ENCODE results near the gene PLA2G4B. TPM values are rescaled to one million over a fixed set of nuclear protein-coding genes. Genes with fewer than 3 reads are reported as not detected.
"Not testable (repeated sequence)": the region's sequence is repeated elsewhere in the genome, so short reads cannot be mapped to it uniquely, and the experiment has no call there.

Gene PLA2G4B
- total RNA-seq, 5 donors from 2014 or later (not counting 1 experiment from before 2014, with no cell fraction given): 32.0 to 55.8 (median 44.9) TPM

DNA sequence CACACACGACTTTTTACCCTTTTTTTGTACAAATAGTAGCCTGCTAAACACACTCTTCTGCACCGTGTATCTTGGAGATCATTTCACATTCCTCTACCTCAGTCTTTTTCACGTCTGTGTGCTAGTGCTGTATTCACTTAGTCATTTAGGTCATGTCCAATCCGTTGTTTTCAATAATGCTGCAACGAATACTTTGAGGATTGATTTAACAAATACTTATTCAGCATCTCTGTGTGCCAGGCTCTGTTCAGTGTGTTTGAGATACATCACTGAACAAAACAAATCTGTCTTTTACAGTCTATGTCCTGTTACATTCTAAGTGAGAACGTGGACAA lies 9.9 kb upstream of the PLA2G4B start:
- no peaks in the 10 kb centered on the region for H3K9me3 Mint-ChIP-seq
- peak overlapping the region; percentile 91 to 97 (median 95) for H3K4me3 Mint-ChIP-seq
- H3K9me3 ChIP-seq: no peaks in the 10 kb centered on the region
- ATAC-seq (replicated peaks in 1 of 4): no peak
- peaks cover 20 to 55% of the 10 kb centered on the region in 2 experiments for H3K4me1 ChIP-seq (ENCODE audit: control insufficient read depth in 1 of 2, extremely low read depth in 1 of 2, insufficient read depth in 2 of 2, low read length in 2 of 2)
- H3K27ac Mint-ChIP-seq: peak overlapping the region; percentile 86 to 91
- peak overlapping the region; percentile 85 to 91 for H3K4me3 ChIP-seq (ENCODE audit: control insufficient read depth in 1 of 2, extremely low read depth in 1 of 2, low read length in 1 of 2)
- H3K27me3 Mint-ChIP-seq: no peaks in the 10 kb centered on the region
- H3K27ac ChIP-seq (ENCODE audit: low read length): no peak overlapping the region
- H3K36me3 ChIP-seq (ENCODE audit: control insufficient read depth in 2 of 2, extremely low read depth in 1 of 2, insufficient read depth in 1 of 2, low read length in 1 of 2): peaks cover 3 to 11% of the 10 kb centered on the region in 2 donors
- 17% methylated on average over 4 of the region's 6 CpGs for WGBS (ENCODE audit: insufficient coverage)
- ChIA-PET POLR2A (no interaction called here), CTCF (interaction anchor here in 1 of 2 donors (0.9 to 2.1 kb wide), 2 partner anchors 55 to 141 kb away, joined by 3 to 17 read pairs; partner anchors contain the start of gene MAPKBP1)
- no peaks in the 10 kb centered on the region for H3K27me3 ChIP-seq (replicated peaks in 1 of 2; ENCODE audit: control insufficient read depth in 2 of 2, extremely low read depth in 1 of 2, insufficient read depth in 2 of 2, low read length in 1 of 2)
- H3K36me3 Mint-ChIP-seq: peaks cover 17% of the 10 kb centered on the region
- H3K4me1 Mint-ChIP-seq: peaks cover 49 to 63% (median 59%) of the 10 kb centered on the region in 3 donors
- no peak for DNase-seq

- H3K9me3 ChIP-seq: no peaks in the 10 kb centered on the region
- no peak overlapping the region for H3K4me3 ChIP-seq (ENCODE audit: control insufficient read depth in 1 of 2, extremely low read depth in 1 of 2, low read length in 1 of 2)
- ChIA-PET POLR2A (no interaction called here), CTCF (interaction anchor here in 1 of 2 donors (2.6 kb wide), 1 partner anchor 56 kb away, joined by 13 read pairs; the partner anchor contains the start of gene MAPKBP1)
- Mint-ChIP-seq H3K4me3 (no peak overlapping the region), H3K27ac (no peak overlapping the region), H3K9me3 (no peaks in the 10 kb centered on the region), H3K27me3 (no peaks in the 10 kb centered on the region), H3K36me3 (peaks cover 10% of the 10 kb centered on the region), H3K4me1 (peaks cover 53 to 71% (median 66%) of the 10 kb centered on the region in 3 donors)
- H3K27me3 ChIP-seq (replicated peaks in 1 of 2; ENCODE audit: control insufficient read depth in 2 of 2, extremely low read depth in 1 of 2, insufficient read depth in 2 of 2, low read length in 1 of 2): no peaks in the 10 kb centered on the region
- DNase-seq (no peak), ATAC-seq (replicated peaks in 1 of 4) (no peak)
- H3K36me3 ChIP-seq (ENCODE audit: control insufficient read depth in 2 of 2, extremely low read depth in 1 of 2, insufficient read depth in 1 of 2, low read length in 1 of 2): peaks cover 0 to 17% of the 10 kb centered on the region in 2 donors
- H3K27ac ChIP-seq (ENCODE audit: low read length): no peak overlapping the region
- WGBS (ENCODE audit: insufficient coverage): 98% methylated on average over 9 of the region's 13 CpGs
- peaks cover 20 to 66% of the 10 kb centered on the region in 2 experiments for H3K4me1 ChIP-seq (ENCODE audit: control insufficient read depth in 1 of 2, extremely low read depth in 1 of 2, insufficient read depth in 2 of 2, low read length in 2 of 2)
These were observed 8.5 kb upstream of the PLA2G4B start for GRCh38 chr15:41829959-41830646.

DNA sequence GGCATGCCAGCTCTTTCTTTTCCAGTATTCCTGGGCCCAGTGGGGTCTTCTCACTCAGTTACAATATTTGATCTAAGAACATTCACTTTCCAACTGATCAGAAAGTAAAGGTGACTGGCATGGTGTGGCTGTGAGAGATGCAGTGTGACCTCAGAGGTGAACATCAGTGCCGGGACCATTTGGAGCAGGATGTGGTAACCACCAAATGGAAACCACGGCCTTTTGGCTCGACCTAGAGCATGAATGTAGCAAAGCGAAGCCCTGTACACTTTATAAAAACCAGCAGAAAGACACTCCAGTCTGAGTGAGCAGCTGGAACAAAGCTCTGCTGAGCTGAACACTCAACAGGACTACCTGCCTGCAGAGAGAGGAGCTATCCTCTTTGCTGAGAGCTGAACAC lies 7.4 kb upstream of the PLA2G4B start:
- WGBS (ENCODE audit: insufficient coverage): 0% methylated on average over 3 of the region's 4 CpGs
- H3K36me3 ChIP-seq (ENCODE audit: control insufficient read depth in 2 of 2, extremely low read depth in 1 of 2, insufficient read depth in 1 of 2, low read length in 1 of 2): peaks cover 4 to 28% of the 10 kb centered on the region in 2 donors
- not testable (repeated sequence) for H3K4me3 ChIP-seq (ENCODE audit: control insufficient read depth in 1 of 2, extremely low read depth in 1 of 2, low read length in 1 of 2); H3K27me3 ChIP-seq (replicated peaks in 1 of 2; ENCODE audit: control insufficient read depth in 2 of 2, extremely low read depth in 1 of 2, insufficient read depth in 2 of 2, low read length in 1 of 2); H3K9me3 Mint-ChIP-seq; H3K9me3 ChIP-seq; H3K27me3 Mint-ChIP-seq; H3K27ac ChIP-seq (ENCODE audit: low read length)
- H3K4me1 Mint-ChIP-seq: peaks cover 57 to 71% (median 66%) of the 10 kb centered on the region in 3 donors
- peak in 32 of 35 experiments; percentile 7 to 62 (median 28) for DNase-seq
- H3K27ac Mint-ChIP-seq: peak overlapping the region; percentile 76 to 78
- ATAC-seq (replicated peaks in 1 of 4): peak in 2 of 4 experiments; percentile 15 to 33
- peaks cover 10% of the 10 kb centered on the region for H3K36me3 Mint-ChIP-seq
- ChIA-PET CTCF (interaction anchor here (0.6 to 2.6 kb wide), 3 partner anchors 58 to 1791 kb away, joined by 3 to 13 read pairs (median 5); partner anchors contain the start of gene MAPKBP1 (in 1 of the 2)), POLR2A (interaction anchor here in 1 of 2 donors (0.6 kb wide), 1 partner anchor 54 kb away, joined by 6 read pairs; no protein-coding TSS in a partner anchor)
- peak overlapping the region; percentile 28 to 60 (median 45) for H3K4me3 Mint-ChIP-seq
- H3K4me1 ChIP-seq (ENCODE audit: control insufficient read depth in 1 of 2, extremely low read depth in 1 of 2, insufficient read depth in 2 of 2, low read length in 2 of 2): peaks cover 20 to 70% of the 10 kb centered on the region in 2 experiments

GRCh38 chr15:41832208-41832607 lies 6.4 kb upstream of the PLA2G4B start:
- DNase-seq (no peak), ATAC-seq (replicated peaks in 1 of 4) (no peak)
- H3K4me3 ChIP-seq (ENCODE audit: control insufficient read depth in 1 of 2, extremely low read depth in 1 of 2, low read length in 1 of 2): no peak overlapping the region
- H3K9me3 ChIP-seq: no peaks in the 10 kb centered on the region
- ChIA-PET CTCF (interaction anchor here in 1 of 2 donors (0.6 to 2.6 kb wide), 2 partner anchors 59 to 846 kb away, joined by 3 to 13 read pairs; partner anchors contain the start of gene MAPKBP1), POLR2A (interaction anchor here in 1 of 2 donors (0.5 kb wide), 1 partner anchor 712 kb away, joined by 8 read pairs; no protein-coding TSS in a partner anchor)
- peaks cover 20 to 65% of the 10 kb centered on the region in 2 experiments for H3K4me1 ChIP-seq (ENCODE audit: control insufficient read depth in 1 of 2, extremely low read depth in 1 of 2, insufficient read depth in 2 of 2, low read length in 2 of 2)
- Mint-ChIP-seq H3K27me3 (no peaks in the 10 kb centered on the region), H3K4me1 (peaks cover 58 to 66% (median 64%) of the 10 kb centered on the region in 3 donors), H3K4me3 (no peak overlapping the region), H3K27ac (peak overlapping the region in 1 of 2 donors; percentile 41), H3K36me3 (peaks cover 13% of the 10 kb centered on the region), H3K9me3 (no peaks in the 10 kb centered on the region)
- no peaks in the 10 kb centered on the region for H3K27me3 ChIP-seq (replicated peaks in 1 of 2; ENCODE audit: control insufficient read depth in 2 of 2, extremely low read depth in 1 of 2, insufficient read depth in 2 of 2, low read length in 1 of 2)
- H3K36me3 ChIP-seq (ENCODE audit: control insufficient read depth in 2 of 2, extremely low read depth in 1 of 2, insufficient read depth in 1 of 2, low read length in 1 of 2): peaks cover 4 to 37% of the 10 kb centered on the region in 2 donors
- H3K27ac ChIP-seq (ENCODE audit: low read length): no peak overlapping the region
- WGBS (ENCODE audit: insufficient coverage): 94% methylated on average over 10 of the region's 10 CpGs

GRCh38 chr15:41832875-41833274 lies 5.8 kb upstream of the PLA2G4B start:
- peak overlapping the region; percentile 17 to 41 for H3K27ac Mint-ChIP-seq
- H3K27me3 Mint-ChIP-seq: no peaks in the 10 kb centered on the region
- 17% methylated on average over 1 of the region's 3 CpGs for WGBS (ENCODE audit: insufficient coverage)
- peaks cover 58 to 66% (median 64%) of the 10 kb centered on the region in 3 donors for H3K4me1 Mint-ChIP-seq
- POLR2A ChIA-PET: interaction anchor here in 1 of 2 donors (0.5 kb wide), 1 partner anchor 713 kb away, joined by 8 read pairs; no protein-coding TSS in a partner anchor
- H3K4me3 ChIP-seq (ENCODE audit: control insufficient read depth in 1 of 2, extremely low read depth in 1 of 2, low read length in 1 of 2): no peak overlapping the region
- H3K4me1 ChIP-seq (ENCODE audit: control insufficient read depth in 1 of 2, extremely low read depth in 1 of 2, insufficient read depth in 2 of 2, low read length in 2 of 2): peaks cover 20 to 62% of the 10 kb centered on the region in 2 experiments
- H3K27ac ChIP-seq (ENCODE audit: low read length): no peak overlapping the region
- H3K36me3 Mint-ChIP-seq: peaks cover 14% of the 10 kb centered on the region
- H3K4me3 Mint-ChIP-seq: no peak overlapping the region
- no peaks in the 10 kb centered on the region for H3K9me3 Mint-ChIP-seq
- CTCF ChIA-PET: interaction anchor here in 1 of 2 donors (2.6 kb wide), 1 partner anchor 59 kb away, joined by 13 read pairs; the partner anchor contains the start of gene MAPKBP1
- H3K36me3 ChIP-seq (ENCODE audit: control insufficient read depth in 2 of 2, extremely low read depth in 1 of 2, insufficient read depth in 1 of 2, low read length in 1 of 2): peaks cover 4 to 39% of the 10 kb centered on the region in 2 donors
- H3K27me3 ChIP-seq (replicated peaks in 1 of 2; ENCODE audit: control insufficient read depth in 2 of 2, extremely low read depth in 1 of 2, insufficient read depth in 2 of 2, low read length in 1 of 2): no peaks in the 10 kb centered on the region
- ATAC-seq (replicated peaks in 1 of 4) (no peak), DNase-seq (peak in 2 of 35 experiments; percentile 8 to 31)
- H3K9me3 ChIP-seq: no peaks in the 10 kb centered on the region

DNA sequence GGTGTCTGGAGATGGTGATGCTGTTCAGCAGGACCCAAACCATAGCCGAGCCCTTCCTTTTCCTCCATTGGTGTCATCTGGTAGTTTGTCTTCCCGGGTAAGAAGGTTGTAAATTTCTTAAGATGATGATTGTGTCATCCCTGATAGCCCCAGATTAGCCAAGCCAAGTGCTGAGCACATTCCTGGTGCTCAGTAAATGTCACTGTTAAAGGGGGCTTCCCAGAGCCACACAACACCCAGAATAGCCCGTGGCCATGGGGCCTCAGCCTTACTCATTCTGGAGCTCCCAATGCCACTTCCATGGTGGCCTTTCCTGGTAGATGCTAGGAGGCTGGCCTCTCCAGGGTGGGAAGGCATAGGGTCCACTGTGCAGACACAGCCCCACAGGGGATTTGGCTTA lies 4.6 kb upstream of the PLA2G4B start:
- H3K36me3 ChIP-seq (ENCODE audit: control insufficient read depth in 2 of 2, extremely low read depth in 1 of 2, insufficient read depth in 1 of 2, low read length in 1 of 2): peaks cover 10 to 45% of the 10 kb centered on the region in 2 donors
- no peaks in the 10 kb centered on the region for H3K27me3 ChIP-seq (replicated peaks in 1 of 2; ENCODE audit: control insufficient read depth in 2 of 2, extremely low read depth in 1 of 2, insufficient read depth in 2 of 2, low read length in 1 of 2)
- Mint-ChIP-seq H3K4me3 (no peak overlapping the region), H3K27ac (no peak overlapping the region), H3K4me1 (peaks cover 51 to 56% (median 56%) of the 10 kb centered on the region in 3 donors), H3K27me3 (no peaks in the 10 kb centered on the region), H3K36me3 (peaks cover 14% of the 10 kb centered on the region), H3K9me3 (no peaks in the 10 kb centered on the region)
- H3K4me3 ChIP-seq (ENCODE audit: control insufficient read depth in 1 of 2, extremely low read depth in 1 of 2, low read length in 1 of 2): no peak overlapping the region
- ATAC-seq (replicated peaks in 1 of 4): no peak
- ChIA-PET CTCF (no interaction called here), POLR2A (interaction anchor here in 1 of 2 donors (0.6 kb wide), 1 partner anchor 372 kb away, joined by 3 read pairs; no protein-coding TSS in a partner anchor)
- no peak overlapping the region for H3K27ac ChIP-seq (ENCODE audit: low read length)
- WGBS (ENCODE audit: insufficient coverage): 100% methylated on average over 2 of the region's 3 CpGs
- H3K9me3 ChIP-seq: no peaks in the 10 kb centered on the region
- no peak for DNase-seq
- peaks cover 14 to 59% of the 10 kb centered on the region in 2 experiments for H3K4me1 ChIP-seq (ENCODE audit: control insufficient read depth in 1 of 2, extremely low read depth in 1 of 2, insufficient read depth in 2 of 2, low read length in 2 of 2)

Measured in T-cell (primary cell).